ENCODE data around the gene RWDD1. TPM values are rescaled to one million over a fixed set of nuclear protein-coding genes. Genes with fewer than 3 reads are reported as not detected.

RWDD1 gene
- total and polyA plus RNA-seq, 3 donors from 2014 or later, result 15.6 to 27.8 (median 20.5) TPM

DNA sequence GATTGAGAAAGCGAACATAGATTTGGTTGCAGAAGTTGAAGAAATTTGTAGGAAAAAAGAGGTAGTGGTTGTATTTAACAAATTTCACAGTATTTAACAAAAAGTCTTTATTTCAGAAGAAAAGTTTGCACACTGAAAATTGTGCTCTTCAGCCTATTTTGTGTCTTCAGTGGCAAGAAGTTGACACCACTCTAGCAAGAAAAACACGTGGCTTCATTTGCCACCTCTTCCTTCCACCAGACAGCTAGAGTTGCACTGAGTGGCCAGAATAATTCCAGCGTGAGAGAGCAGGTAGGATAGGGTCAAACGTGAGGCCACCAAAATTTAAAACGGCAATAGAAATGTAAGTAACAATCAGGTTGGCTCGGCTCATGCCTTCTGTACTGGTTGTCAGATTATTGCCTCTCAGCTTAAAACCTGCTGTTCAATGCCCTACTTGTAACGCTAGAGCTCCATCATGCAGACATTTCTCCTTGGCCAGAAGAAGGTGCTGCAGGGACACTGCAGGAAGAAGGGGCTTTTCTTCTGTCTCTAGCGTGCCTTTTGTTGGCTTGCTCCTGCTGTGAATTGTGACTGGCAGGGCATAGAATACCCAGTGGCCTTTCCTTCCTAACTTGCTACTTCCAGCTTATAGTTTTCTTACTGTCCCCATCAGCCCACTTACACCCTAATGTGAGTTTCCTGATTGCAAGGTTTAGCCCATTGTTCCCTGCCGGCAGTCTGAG lies 37.9 kb upstream of the RWDD1 start:
- Histone ChIP-seq H3K36me3 (ENCODE audit: low read depth, missing control alignments) (no peaks in the 10 kb centered on the region), H3K4me1 (no peaks in the 10 kb centered on the region), H3K9me3 (no peaks in the 10 kb centered on the region), H3K27me3 (no peaks in the 10 kb centered on the region), H3K4me3 (no peak overlapping the region), H3K27ac (no peak overlapping the region)
- no peak for DNase-seq
- TF ChIP-seq POLR2A (IDR thresholded peaks at IDR 0.05), result no peak
- TF ChIP-seq, protein P1, sequence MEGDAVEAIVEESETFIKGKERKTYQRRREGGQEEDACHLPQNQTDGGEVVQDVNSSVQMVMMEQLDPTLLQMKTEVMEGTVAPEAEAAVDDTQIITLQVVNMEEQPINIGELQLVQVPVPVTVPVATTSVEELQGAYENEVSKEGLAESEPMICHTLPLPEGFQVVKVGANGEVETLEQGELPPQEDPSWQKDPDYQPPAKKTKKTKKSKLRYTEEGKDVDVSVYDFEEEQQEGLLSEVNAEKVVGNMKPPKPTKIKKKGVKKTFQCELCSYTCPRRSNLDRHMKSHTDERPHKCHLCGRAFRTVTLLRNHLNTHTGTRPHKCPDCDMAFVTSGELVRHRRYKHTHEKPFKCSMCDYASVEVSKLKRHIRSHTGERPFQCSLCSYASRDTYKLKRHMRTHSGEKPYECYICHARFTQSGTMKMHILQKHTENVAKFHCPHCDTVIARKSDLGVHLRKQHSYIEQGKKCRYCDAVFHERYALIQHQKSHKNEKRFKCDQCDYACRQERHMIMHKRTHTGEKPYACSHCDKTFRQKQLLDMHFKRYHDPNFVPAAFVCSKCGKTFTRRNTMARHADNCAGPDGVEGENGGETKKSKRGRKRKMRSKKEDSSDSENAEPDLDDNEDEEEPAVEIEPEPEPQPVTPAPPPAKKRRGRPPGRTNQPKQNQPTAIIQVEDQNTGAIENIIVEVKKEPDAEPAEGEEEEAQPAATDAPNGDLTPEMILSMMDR (IDR thresholded peaks at IDR 0.05), result no peak
- WGBS, 2 donors, result 63 to 66% methylated on average over 9 of the region's 9 CpGs
- intact Hi-C loops (cut with DNase I; ENCODE audit: low total_unique reads), result no loop called here

DNA sequence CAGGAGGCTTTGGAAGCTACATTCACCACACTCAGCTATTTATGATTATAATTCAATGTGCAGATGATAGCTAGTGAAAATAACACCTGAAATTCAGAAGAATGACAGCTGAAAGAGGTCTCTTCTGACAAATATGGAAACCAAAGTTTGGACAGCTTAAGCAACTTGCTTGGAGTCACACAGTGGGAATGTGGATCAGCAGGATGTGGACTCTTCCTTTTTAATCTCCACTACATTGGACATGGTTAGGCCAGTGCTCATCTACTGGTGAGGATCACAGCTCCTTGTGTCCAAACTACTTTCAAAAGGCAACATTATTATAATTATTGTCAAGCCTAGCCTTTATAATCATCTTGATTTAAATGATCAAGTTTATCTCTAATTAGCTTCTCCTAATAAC lies 36.2 kb upstream of the RWDD1 start:
- DNase-seq, result no peak
- Histone ChIP-seq H3K36me3 (ENCODE audit: low read depth, missing control alignments) (no peaks in the 10 kb centered on the region), H3K9me3 (no peaks in the 10 kb centered on the region), H3K4me3 (no peak overlapping the region), H3K27me3 (no peaks in the 10 kb centered on the region), H3K27ac (no peak overlapping the region), H3K4me1 (no peaks in the 10 kb centered on the region)
- TF ChIP-seq POLR2A (IDR thresholded peaks at IDR 0.05), result no peak
- TF ChIP-seq, protein P1 (IDR thresholded peaks at IDR 0.05), result no peak
- intact Hi-C loops (cut with DNase I; ENCODE audit: low total_unique reads), result no loop called here

DNA sequence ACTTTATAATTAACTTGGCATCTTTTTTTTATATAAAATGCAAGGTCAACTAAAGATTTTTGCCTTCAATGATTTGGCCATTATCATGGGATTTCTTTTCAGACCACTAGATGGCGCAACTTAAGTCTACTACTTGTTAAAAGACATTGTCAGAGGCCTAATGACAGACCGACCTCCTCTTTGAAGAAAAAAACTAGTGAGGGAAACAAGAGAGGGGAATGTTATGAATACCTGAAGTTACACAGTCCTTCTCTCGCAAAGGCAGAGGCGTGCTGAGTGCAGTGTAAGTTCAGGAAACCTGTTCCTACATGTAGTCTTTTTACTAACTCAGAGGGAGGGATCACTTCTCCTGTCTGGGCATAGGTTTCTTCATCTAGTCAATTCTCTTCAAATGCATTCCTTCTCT lies 35.1 kb upstream of the RWDD1 start:
- no peak overlapping the region for H3K27ac ChIP-seq
- H3K4me1 ChIP-seq, result no peaks in the 10 kb centered on the region
- no peak for DNase-seq
- TF ChIP-seq POLR2A (IDR thresholded peaks at IDR 0.05), result no peak
- TF ChIP-seq, protein P1 (IDR thresholded peaks at IDR 0.05), result peak; percentile 45 to 86 (median 54)
- no peak overlapping the region for H3K4me3 ChIP-seq
- H3K36me3 ChIP-seq (ENCODE audit: low read depth, missing control alignments), result no peaks in the 10 kb centered on the region
- intact Hi-C loops (cut with DNase I; ENCODE audit: low total_unique reads), result no loop called here
- no peaks in the 10 kb centered on the region for H3K9me3 ChIP-seq
- H3K27me3 ChIP-seq, result no peaks in the 10 kb centered on the region
- 23 to 30% methylated on average over 4 of the region's 4 CpGs for WGBS, 2 donors

DNA sequence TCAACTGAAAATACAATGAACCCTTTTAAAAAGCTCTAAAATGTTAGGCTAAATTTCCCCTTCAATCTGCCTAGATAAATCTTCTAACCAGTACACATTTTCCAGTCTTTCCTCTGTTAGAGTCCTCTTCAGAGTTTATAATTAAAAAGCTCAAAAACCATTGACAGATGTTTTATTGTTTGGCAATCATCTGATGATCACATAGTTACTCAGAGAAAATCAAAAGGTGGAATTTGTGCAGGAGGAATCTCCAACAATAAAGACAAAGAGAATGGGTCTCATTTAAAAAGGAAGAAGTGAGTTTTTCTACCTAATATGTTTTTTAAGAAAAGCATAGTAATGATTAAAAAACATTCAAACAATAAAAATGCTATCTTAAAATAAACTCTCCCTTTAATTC lies 28.9 kb upstream of the RWDD1 start:
- H3K4me3 ChIP-seq, result no peak overlapping the region
- no peak for DNase-seq

More for the DNA sequence above, 28.9 kb upstream of the RWDD1 start:
- H3K36me3 ChIP-seq (ENCODE audit: low read depth, missing control alignments), result no peaks in the 10 kb centered on the region
- TF ChIP-seq POLR2A (IDR thresholded peaks at IDR 0.05), result no peak
- TF ChIP-seq, protein P1 (IDR thresholded peaks at IDR 0.05), result no peak
- no peaks in the 10 kb centered on the region for H3K27me3 ChIP-seq
- no peak overlapping the region for H3K27ac ChIP-seq
- no peaks in the 10 kb centered on the region for H3K9me3 ChIP-seq
- intact Hi-C loops (cut with DNase I; ENCODE audit: low total_unique reads), result no loop called here
- no peaks in the 10 kb centered on the region for H3K4me1 ChIP-seq
